Keratinocyte (primary cell): ENCODE measurements around the gene XKR3. TPM values are rescaled to one million over a fixed set of nuclear protein-coding genes. Genes with fewer than 3 reads are reported as not detected.

ENCODE experiments used
- DNase-seq: peaks from one replicate; pipeline ENCODE4 v3.0.0-alpha.2; 2011; ENCODE audit warnings: low read depth, missing footprints, low spot score
- FAIRE-seq: peaks from 2 replicates; lab custom pipeline; 2011; peaks lifted over from hg19 to GRCh38; lab: Jason Lieb, UNC
- H2AFZ ChIP-seq: 2 replicates; pipeline ENCODE4 v1.6.0; 2012; ENCODE audit warnings: low read length, control low read depth, inconsistent platforms; ENCODE audit not compliant: control insufficient read depth
- H3K27ac ChIP-seq: 2 replicates; pipeline ENCODE4 v1.5.1; 2011; ENCODE audit warnings: low read length; ENCODE audit not compliant: control insufficient read depth, insufficient read depth
- H3K27me3 ChIP-seq: 3 replicates; pipeline ENCODE4 v1.6.0; 2011; ENCODE audit warnings: low read length; ENCODE audit not compliant: control insufficient read depth, insufficient read depth; ENCODE audit errors: extremely low read depth
- H3K36me3 ChIP-seq, 2 experiments: 2 replicates in 1 of 2; 3 replicates in 1 of 2; pipeline ENCODE4 v1.5.1; 2011; ENCODE audit warnings: low read length in 2 of 2, mild to moderate bottlenecking in 1 of 2; ENCODE audit not compliant: control insufficient read depth in 2 of 2, insufficient read depth in 2 of 2; ENCODE audit errors: extremely low read depth in 1 of 2
- H3K4me1 ChIP-seq: 3 replicates; pipeline ENCODE4 v1.5.1; 2011; ENCODE audit warnings: low read length; ENCODE audit not compliant: control insufficient read depth, insufficient read depth; ENCODE audit errors: extremely low read depth
- H3K4me2 ChIP-seq: 3 replicates; pipeline ENCODE4 v1.6.0; 2011; ENCODE audit warnings: low read depth, low read length; ENCODE audit not compliant: control insufficient read depth, insufficient read depth; ENCODE audit errors: extremely low read depth
- H3K4me3 ChIP-seq, 3 experiments: fragments of 200-600 bp in 1 of 3; sonication (generic) in 1 of 3; 2 replicates in 2 of 3; 3 replicates in 1 of 3; pipeline ENCODE4 v1.5.1; 2011 to 2016; ENCODE audit warnings: low read length in 3 of 3, mild to moderate bottlenecking in 3 of 3, control low read depth in 2 of 3, inconsistent platforms in 1 of 3, low read depth in 1 of 3, mixed read lengths in 1 of 3, mixed run types in 1 of 3, moderate library complexity in 1 of 3; ENCODE audit not compliant: control insufficient read depth in 2 of 3, insufficient read depth in 2 of 3; ENCODE audit errors: extremely low read depth in 1 of 3
- H3K79me2 ChIP-seq: 2 replicates; pipeline ENCODE4 v1.6.0; 2012; ENCODE audit warnings: low read length; ENCODE audit not compliant: control insufficient read depth, insufficient read depth
- H3K9ac ChIP-seq: 3 replicates; pipeline ENCODE4 v1.6.0; 2011; ENCODE audit warnings: low read length; ENCODE audit not compliant: control insufficient read depth, insufficient read depth; ENCODE audit errors: extremely low read depth
- H3K9me1 ChIP-seq: 3 replicates; pipeline ENCODE4 v1.6.0; 2011; ENCODE audit warnings: low read length; ENCODE audit not compliant: control insufficient read depth, insufficient read depth; ENCODE audit errors: extremely low read depth
- H3K9me3 ChIP-seq: 2 replicates; pipeline ENCODE4 v1.5.1; 2012; ENCODE audit warnings: low read depth, low read length; ENCODE audit not compliant: control insufficient read depth
- H4K20me1 ChIP-seq: 3 replicates; pipeline ENCODE4 v1.6.0; 2011; ENCODE audit warnings: low read length; ENCODE audit not compliant: control insufficient read depth, insufficient read depth; ENCODE audit errors: extremely low read depth
- CTCF ChIP-seq, 3 experiments: IDR thresholded peaks in 1 of 3; conservative IDR thresholded peaks in 1 of 3; optimal IDR thresholded peaks in 1 of 3; 2 replicates in 2 of 3; 3 replicates in 1 of 3; pipeline versions ENCODE3 to v1.5.1; 2011; ENCODE audit warnings: low read length in 3 of 3, mild to moderate bottlenecking in 3 of 3, moderate library complexity in 2 of 3, control low read depth in 1 of 3, inconsistent platforms in 1 of 3; ENCODE audit not compliant: insufficient read depth in 2 of 3; ENCODE audit errors: extremely low read depth in 1 of 3
- EZH2 ChIP-seq: IDR thresholded peaks from one replicate; pipeline ENCODE4 v1.6.1; 2012; ENCODE audit warnings: inconsistent platforms, mild to moderate bottlenecking, low read length, moderate library complexity
- dilution Hi-C: fragments of 300-500 bp; cut with MboI; formaldehyde crosslinking; loops from one replicate; pipeline ENCODE4 v1.7.0; 2020; ENCODE audit warnings: low sequenced_read_pairs; ENCODE audit not compliant: extremely low pct_ligation_motif_present
- polyA plus RNA-seq, 5 experiments: library from polyadenylated mRNA; depleted of rRNA in 3 of 5; stranded (reverse) in 3 of 5; stranded (forward) in 1 of 5; unstranded in 1 of 5; fragments of >200 nt; gene quantifications; 1 replicate in 1 of 5; 2 replicates in 3 of 5; 3 replicates in 1 of 5; pipeline versions ENCODE4 v1.2.1 to v1.2.3, GENCODE V29; 2011 to 2012; ENCODE audit warnings: missing spikeins in 2 of 5, low read depth in 1 of 5, low replicate concordance in 1 of 5

The XKR3 gene
- polyA plus RNA-seq, 1 donor (not counting 4 experiments of a cell fraction or from before 2014, with no cell fraction given), result not detected

GRCh38 chr22:16804882-16805281 lies 20.3 kb downstream of the XKR3 start:
- no peak for DNase-seq
- no peaks in the 10 kb centered on the region for H3K27me3 ChIP-seq
- H2AFZ ChIP-seq, result no peak overlapping the region
- dilution Hi-C loops, result no loop called here
- no peaks in the 10 kb centered on the region for H3K9me3 ChIP-seq
- H3K27ac ChIP-seq, result no peak overlapping the region
- H3K4me1 ChIP-seq, result no peaks in the 10 kb centered on the region
- no peaks in the 10 kb centered on the region for H4K20me1 ChIP-seq
- no peak overlapping the region for H3K4me3 ChIP-seq
- FAIRE-seq, result no peak
- H3K9ac ChIP-seq, result no peak overlapping the region
- H3K36me3 ChIP-seq, result no peaks in the 10 kb centered on the region
- no peak overlapping the region for H3K4me2 ChIP-seq
- TF ChIP-seq EZH2 (no peak), CTCF (optimal IDR thresholded peaks at IDR 0.05 in 1 of 3, IDR thresholded peaks at IDR 0.05 in 1 of 3, conservative IDR thresholded peaks at IDR 0.05 in 1 of 3; ENCODE audit: extremely low read depth in 1 of 3, insufficient read depth in 2 of 3, low read length in 3 of 3) (no peak)
- H3K9me1 ChIP-seq, result no peaks in the 10 kb centered on the region
- H3K79me2 ChIP-seq, result no peaks in the 10 kb centered on the region

- no peak overlapping the region for H2AFZ ChIP-seq
- no peak overlapping the region for H3K4me2 ChIP-seq
- H3K36me3 ChIP-seq, result no peaks in the 10 kb centered on the region
- H3K27ac ChIP-seq, result no peak overlapping the region
- no peaks in the 10 kb centered on the region for H3K79me2 ChIP-seq
- no peaks in the 10 kb centered on the region for H3K9me1 ChIP-seq
- DNase-seq, result no peak
- H4K20me1 ChIP-seq, result no peaks in the 10 kb centered on the region
- no peak overlapping the region for H3K4me3 ChIP-seq
- dilution Hi-C loops, result no loop called here
- H3K27me3 ChIP-seq, result no peaks in the 10 kb centered on the region
- FAIRE-seq, result no peak
- no peaks in the 10 kb centered on the region for H3K4me1 ChIP-seq
- H3K9ac ChIP-seq, result no peak overlapping the region
- H3K9me3 ChIP-seq, result no peaks in the 10 kb centered on the region
- TF ChIP-seq CTCF (optimal IDR thresholded peaks at IDR 0.05 in 1 of 3, IDR thresholded peaks at IDR 0.05 in 1 of 3, conservative IDR thresholded peaks at IDR 0.05 in 1 of 3; ENCODE audit: extremely low read depth in 1 of 3, insufficient read depth in 2 of 3, low read length in 3 of 3), result no peak
- no peak for TF ChIP-seq EZH2
These were observed 21.8 kb downstream of the XKR3 start for GRCh38 chr22:16803255-16803917.
